ENCODE data around the gene FBN2. TPM values are rescaled to one million over a fixed set of nuclear protein-coding genes. Genes with fewer than 3 reads are reported as not detected.

The FBN2 gene
- polyA plus RNA-seq, 1 donor from 2014 or later: 1.6 TPM

DNA sequence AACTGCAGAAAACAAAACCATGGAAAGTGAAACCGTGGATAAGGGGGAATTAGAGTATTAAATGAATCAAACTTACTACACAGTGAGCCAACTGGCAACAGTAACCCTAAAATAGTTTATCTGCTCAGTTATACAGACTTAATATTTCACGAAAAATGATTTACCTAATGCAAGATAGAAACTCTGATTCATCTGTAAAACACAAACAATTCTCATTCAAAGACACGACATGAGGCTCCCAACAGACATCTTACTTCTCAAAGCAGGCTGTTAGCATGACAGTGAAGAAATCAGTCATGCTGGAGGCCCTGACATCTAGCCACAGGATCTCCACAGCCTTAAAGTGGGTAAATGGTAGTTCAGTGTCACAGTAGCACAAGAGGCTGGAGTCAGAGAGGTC, 131.2 kb downstream of the FBN2 start:
- Histone ChIP-seq H4K20me1 (ENCODE audit: insufficient read depth) (no peaks in the 10 kb centered on the region), H3F3A (ENCODE audit: insufficient read depth, low read length, poor library complexity, severe bottlenecking) (no peaks in the 10 kb centered on the region), H3K9ac (ENCODE audit: low read length) (no peak overlapping the region), H3K79me2 (replicated peaks; ENCODE audit: insufficient read depth, low read length) (no peaks in the 10 kb centered on the region), H2AFZ (ENCODE audit: low read depth, low read length) (no peak overlapping the region), H3K36me3 (ENCODE audit: insufficient read depth, low read length) (no peaks in the 10 kb centered on the region), H3K4me2 (ENCODE audit: low read length) (no peak overlapping the region), H3K27me3 (ENCODE audit: insufficient read depth, low read depth, low read length) (no peaks in the 10 kb centered on the region), H3K27ac (ENCODE audit: low read length) (no peak overlapping the region), H3K9me2 (ENCODE audit: insufficient read depth, low read length) (no peaks in the 10 kb centered on the region), H3K4me3 (ENCODE audit: low read length) (no peak overlapping the region), H3K9me3 (ENCODE audit: low read length) (no peaks in the 10 kb centered on the region)
- TF ChIP-seq EZH2 (IDR thresholded peaks at IDR 0.05; ENCODE audit: borderline replicate concordance, insufficient read depth, low read length, poor library complexity, severe bottlenecking) (no peak), CTCF (IDR thresholded peaks at IDR 0.05; ENCODE audit: poor library complexity, severe bottlenecking) (no peak), EP300 (conservative IDR thresholded peaks at IDR 0.05; ENCODE audit: poor library complexity, severe bottlenecking) (no peak), REST (IDR thresholded peaks at IDR 0.05; ENCODE audit: borderline replicate concordance) (no peak), TAF1 (IDR thresholded peaks at IDR 0.05; ENCODE audit: low read depth) (no peak), POLR2AphosphoS5 (IDR thresholded peaks at IDR 0.05) (no peak), RAD21 (conservative IDR thresholded peaks at IDR 0.05) (no peak), MXI1 (conservative IDR thresholded peaks at IDR 0.05; ENCODE audit: poor library complexity, severe bottlenecking) (no peak), SMC3 (conservative IDR thresholded peaks at IDR 0.05; ENCODE audit: poor library complexity) (no peak)

- no peak overlapping the region for H3K27ac ChIP-seq (ENCODE audit: low read length)
- no peak for TF ChIP-seq SMC3 (conservative IDR thresholded peaks at IDR 0.05; ENCODE audit: poor library complexity)
- TF ChIP-seq CTCF (IDR thresholded peaks at IDR 0.05; ENCODE audit: poor library complexity, severe bottlenecking): no peak
- no peak for TF ChIP-seq REST (IDR thresholded peaks at IDR 0.05; ENCODE audit: borderline replicate concordance)
- no peak for TF ChIP-seq POLR2AphosphoS5 (IDR thresholded peaks at IDR 0.05)
- no peak for TF ChIP-seq TAF1 (IDR thresholded peaks at IDR 0.05; ENCODE audit: low read depth)
- no peak for TF ChIP-seq EP300 (conservative IDR thresholded peaks at IDR 0.05; ENCODE audit: poor library complexity, severe bottlenecking)
- TF ChIP-seq EZH2 (IDR thresholded peaks at IDR 0.05; ENCODE audit: borderline replicate concordance, insufficient read depth, low read length, poor library complexity, severe bottlenecking): no peak
- no peak for TF ChIP-seq RAD21 (conservative IDR thresholded peaks at IDR 0.05)
- TF ChIP-seq MXI1 (conservative IDR thresholded peaks at IDR 0.05; ENCODE audit: poor library complexity, severe bottlenecking): no peak
- H3K27me3 ChIP-seq (ENCODE audit: insufficient read depth, low read depth, low read length): no peaks in the 10 kb centered on the region
- no peaks in the 10 kb centered on the region for H3K9me3 ChIP-seq (ENCODE audit: low read length)
- H3K79me2 ChIP-seq (replicated peaks; ENCODE audit: insufficient read depth, low read length): no peaks in the 10 kb centered on the region
- H2AFZ ChIP-seq (ENCODE audit: low read depth, low read length): no peak overlapping the region
- no peak overlapping the region for H3K4me2 ChIP-seq (ENCODE audit: low read length)
- no peaks in the 10 kb centered on the region for H4K20me1 ChIP-seq (ENCODE audit: insufficient read depth)
- H3K4me3 ChIP-seq (ENCODE audit: low read length): no peak overlapping the region
- H3K36me3 ChIP-seq (ENCODE audit: insufficient read depth, low read length): no peaks in the 10 kb centered on the region
- no peaks in the 10 kb centered on the region for H3K9me2 ChIP-seq (ENCODE audit: insufficient read depth, low read length)
- no peak overlapping the region for H3K9ac ChIP-seq (ENCODE audit: low read length)
- no peaks in the 10 kb centered on the region for H3F3A ChIP-seq (ENCODE audit: insufficient read depth, low read length, poor library complexity, severe bottlenecking)
These were observed 132.9 kb downstream of the FBN2 start for GRCh38 chr5:128405159-128405558.
